HuH-7.5 (cell line): ENCODE results near the gene ISY1.
"Not testable (repeated sequence)": the region's sequence is repeated elsewhere in the genome, so short reads cannot be mapped to it uniquely, and the experiment has no call there.

ENCODE experiments used
- DNase-seq: peaks from one replicate; pipeline ENCODE4 v3.0.0; 2011; ENCODE audit warnings: low spot score

The ISY1 gene

GRCh38 chr3:129120254-129121004 is 40.4 kb downstream of the ISY1 start:
- DNase-seq, result peak; percentile 92

GRCh38 chr3:129119365-129120100 is 41.3 kb downstream of the ISY1 start:
- peak; percentile 85 for DNase-seq

- no peak for DNase-seq
These were observed 42.1 kb downstream of the ISY1 start for GRCh38 chr3:129118745-129119144.

- DNase-seq, result no peak
These were observed 43.7 kb downstream of the ISY1 start for GRCh38 chr3:129117134-129117533.

- no peak for DNase-seq
These were observed 44.3 kb downstream of the ISY1 start for GRCh38 chr3:129116482-129116946.

GRCh38 chr3:129114455-129114854 is 46.4 kb downstream of the ISY1 start:
- DNase-seq, result no peak

- no peak for DNase-seq
These were observed 48.4 kb downstream of the ISY1 start for GRCh38 chr3:129112308-129113052.

GRCh38 chr3:129111076-129111780 is 49.6 kb downstream of the ISY1 start:
- DNase-seq, result not testable (repeated sequence)

- no peak for DNase-seq
These were observed 53.1 kb downstream of the ISY1 start for GRCh38 chr3:129107793-129108192.

- DNase-seq, result no peak
These were observed 53.8 kb downstream of the ISY1 start for GRCh38 chr3:129106866-129107565.

GRCh38 chr3:129106320-129106719 is 54.5 kb downstream of the ISY1 start:
- DNase-seq, result no peak

- DNase-seq, result no peak
These were observed 55.0 kb downstream of the ISY1 start for GRCh38 chr3:129105862-129106261.

- no peak for DNase-seq
These were observed 56.3 kb downstream of the ISY1 start for GRCh38 chr3:129104498-129105079.

GRCh38 chr3:129104051-129104450 is 56.8 kb downstream of the ISY1 start:
- no peak for DNase-seq

GRCh38 chr3:129103296-129103695 is 57.6 kb downstream of the ISY1 start:
- DNase-seq, result no peak

GRCh38 chr3:129101370-129102138 is 59.3 kb downstream of the ISY1 start:
- no peak for DNase-seq

GRCh38 chr3:129100274-129100673 is 60.6 kb downstream of the ISY1 start:
- DNase-seq, result no peak

- DNase-seq, result no peak
These were observed 65.6 kb downstream of the ISY1 start for GRCh38 chr3:129095285-129095684.

- not testable (repeated sequence) for DNase-seq
These were observed 72.6 kb downstream of the ISY1 start for GRCh38 chr3:129088312-129088711.

- DNase-seq, result not testable (repeated sequence)
These were observed 73.0 kb downstream of the ISY1 start for GRCh38 chr3:129087904-129088303.
